ENCODE data around the gene LDLRAP1.

GRCh38 chr1:25530186-25531081 lies 13.0 kb upstream of the LDLRAP1 start:
- TF ChIP-seq CTCF (IDR thresholded peaks at IDR 0.05 in 2 of 3, conservative IDR thresholded peaks at IDR 0.05 in 1 of 3; ENCODE audit: borderline replicate concordance in 1 of 3, insufficient read depth in 1 of 3, low read depth in 2 of 3, low read length in 2 of 3), result no peak
- TF ChIP-seq ELF1 (IDR thresholded peaks at IDR 0.05; ENCODE audit: borderline replicate concordance, low read depth), result no peak
- TF ChIP-seq POLR2A (IDR thresholded peaks at IDR 0.05; ENCODE audit: borderline replicate concordance, extremely low read depth, insufficient read depth, insufficient read length), result no peak
- TF ChIP-seq SRF (IDR thresholded peaks at IDR 0.05; ENCODE audit: low read depth), result no peak
- TF ChIP-seq, protein P1, sequence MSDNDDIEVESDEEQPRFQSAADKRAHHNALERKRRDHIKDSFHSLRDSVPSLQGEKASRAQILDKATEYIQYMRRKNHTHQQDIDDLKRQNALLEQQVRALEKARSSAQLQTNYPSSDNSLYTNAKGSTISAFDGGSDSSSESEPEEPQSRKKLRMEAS (IDR thresholded peaks at IDR 0.05), result no peak
- no peak for TF ChIP-seq CBX3 (IDR thresholded peaks at IDR 0.05; ENCODE audit: low read depth)
- TF ChIP-seq JUND (IDR thresholded peaks at IDR 0.05), result no peak
- TF ChIP-seq TCF7L2 (IDR thresholded peaks at IDR 0.05; ENCODE audit: borderline replicate concordance, extremely low read depth, insufficient read depth, insufficient read length), result no peak
- TF ChIP-seq REST (IDR thresholded peaks at IDR 0.05; ENCODE audit: low read depth), result no peak
- no peak for TF ChIP-seq FOSL1 (IDR thresholded peaks at IDR 0.05; ENCODE audit: low read depth)

Measured in HCT116 (cell line).